Caco-2 (cell line): ENCODE measurements around the gene AGFG2. TPM values are rescaled to one million over a fixed set of nuclear protein-coding genes. Genes with fewer than 3 reads are reported as not detected.
"Not testable (repeated sequence)": the region's sequence is repeated elsewhere in the genome, so short reads cannot be mapped to it uniquely, and the experiment has no call there.

ENCODE experiments used
- BruUV-seq: library from RNA; stranded (reverse); fragments of 400-500 nt; replicated peaks from 2 replicates; lab custom pipeline; 2021; lab: Mats Ljungman, UMichigan
- CTCF ChIA-PET: fragments of 300-600 bp; sonication (Branson Sonifier 250); formaldehyde crosslinking; loops from one replicate; lab custom pipeline; 2022; ENCODE audit warnings: antibody characterized with exemption; lab: Charles Lee
- POLR2A ChIA-PET: fragments of 300-600 bp; sonication (Branson Sonifier 250); formaldehyde crosslinking; loops from one replicate; lab custom pipeline; 2022; ENCODE audit warnings: antibody characterized with exemption; lab: Charles Lee
- DNase-seq, 2 experiments: peaks; one replicate each; pipeline versions ENCODE4 v3.0.0 to v3.0.0-alpha.2; 2020 to 2022
- H3K27me3 ChIP-seq: replicated peaks from 2 replicates; pipeline ENCODE4 v1.6.0; 2011; ENCODE audit warnings: low read length; ENCODE audit not compliant: control insufficient read depth, insufficient read depth
- H3K36me3 ChIP-seq: 2 replicates; pipeline ENCODE4 v1.5.1; 2011; ENCODE audit warnings: low read length; ENCODE audit not compliant: control insufficient read depth, insufficient read depth
- H3K4me1 ChIP-seq: fragments of 250-450 bp; sonication (Bioruptor Pico); 2 replicates; pipeline ENCODE4 v1.5.1; 2020; ENCODE audit warnings: mild to moderate bottlenecking
- H3K4me3 ChIP-seq: 2 replicates; pipeline ENCODE4 v1.5.1; 2011; ENCODE audit warnings: low read depth, mild to moderate bottlenecking, control low read depth, low read length
- H3K9me3 ChIP-seq: fragments of 250-450 bp; sonication (Bioruptor Pico); 2 replicates; pipeline ENCODE4 v1.5.1; 2020; ENCODE audit warnings: mild to moderate bottlenecking, moderate library complexity
- H3K27ac Mint-ChIP-seq: one replicate; pipeline ENCODE4 v1.8.0; 2022; ENCODE audit warnings: mixed read lengths; ENCODE audit not compliant: unreplicated experiment
- H3K27me3 Mint-ChIP-seq: one replicate; pipeline ENCODE4 v1.8.0; 2022; ENCODE audit warnings: mixed read lengths; ENCODE audit not compliant: insufficient read depth, unreplicated experiment
- H3K36me3 Mint-ChIP-seq: one replicate; pipeline ENCODE4 v1.8.0; 2022; ENCODE audit warnings: mild to moderate bottlenecking, mixed read lengths; ENCODE audit not compliant: insufficient read depth, unreplicated experiment
- H3K4me1 Mint-ChIP-seq: one replicate; pipeline ENCODE4 v1.8.0; 2022; ENCODE audit warnings: low read depth, mixed read lengths; ENCODE audit not compliant: unreplicated experiment
- H3K4me3 Mint-ChIP-seq: one replicate; pipeline ENCODE4 v1.8.0; 2022; ENCODE audit warnings: mild to moderate bottlenecking, moderate library complexity, mixed read lengths; ENCODE audit not compliant: unreplicated experiment
- H3K9me3 Mint-ChIP-seq: one replicate; pipeline ENCODE4 v1.8.0; 2022; ENCODE audit warnings: mixed read lengths; ENCODE audit not compliant: unreplicated experiment
- CTCF ChIP-seq, 2 experiments: fragments of 200-600 bp in 1 of 2; IDR thresholded peaks; 1 replicate in 1 of 2; 2 replicates in 1 of 2; pipeline versions ENCODE4 v1.5.1 to v1.8.0; 2011 to 2022; ENCODE audit warnings: antibody characterized with exemption in 1 of 2, control low read depth in 1 of 2, inconsistent platforms in 1 of 2, low read depth in 1 of 2, low read length in 1 of 2, mild to moderate bottlenecking in 1 of 2, moderate library complexity in 1 of 2; ENCODE audit not compliant: insufficient read depth in 1 of 2, severe bottlenecking in 1 of 2, unreplicated experiment in 1 of 2
- intact Hi-C: fragments of 100-400 bp; cut with micrococcal nuclease; formaldehyde crosslinking; loops from one replicate; pipeline ENCODE4 v1.10.0; 2022; ENCODE audit not compliant: unreplicated experiment
- total RNA-seq: library from RNA; stranded (reverse); gene quantifications from 2 replicates; pipeline ENCODE4 v1.2.3, GENCODE V29; 2022

Gene AGFG2
- total RNA-seq, 1 experiment from 2014 or later, result 60.7 TPM

GRCh38 chr7:100493476-100494264 lies 45.3 kb upstream of the AGFG2 start:
- Mint-ChIP-seq H3K27me3 (no peaks in the 10 kb centered on the region), H3K36me3 (peaks cover 10% of the 10 kb centered on the region), H3K9me3 (no peaks in the 10 kb centered on the region), H3K4me1 (no peaks in the 10 kb centered on the region), H3K4me3 (peak overlapping the region; percentile 24), H3K27ac (peak overlapping the region; percentile 31)
- H3K4me3 ChIP-seq, result peak overlapping the region; percentile 41
- no peaks in the 10 kb centered on the region for H3K36me3 ChIP-seq
- POLR2A ChIA-PET, result no interaction called here
- H3K4me1 ChIP-seq, result no peaks in the 10 kb centered on the region
- no peaks in the 10 kb centered on the region for H3K9me3 ChIP-seq
- peak in 1 of 2 experiments; percentile 41 for DNase-seq
- CTCF ChIA-PET, result interaction anchor here (1.1 kb wide), 1 partner anchor 66 kb away, joined by 3 read pairs; no protein-coding TSS in a partner anchor
- no peak for TF ChIP-seq CTCF (IDR thresholded peaks at IDR 0.05; ENCODE audit: insufficient read depth in 1 of 2, low read depth in 1 of 2, low read length in 1 of 2, severe bottlenecking in 1 of 2, unreplicated experiment in 1 of 2)
- no TSS peak for BruUV-seq
- H3K27me3 ChIP-seq, result no peaks in the 10 kb centered on the region
- intact Hi-C loops, result no loop called here

DNA sequence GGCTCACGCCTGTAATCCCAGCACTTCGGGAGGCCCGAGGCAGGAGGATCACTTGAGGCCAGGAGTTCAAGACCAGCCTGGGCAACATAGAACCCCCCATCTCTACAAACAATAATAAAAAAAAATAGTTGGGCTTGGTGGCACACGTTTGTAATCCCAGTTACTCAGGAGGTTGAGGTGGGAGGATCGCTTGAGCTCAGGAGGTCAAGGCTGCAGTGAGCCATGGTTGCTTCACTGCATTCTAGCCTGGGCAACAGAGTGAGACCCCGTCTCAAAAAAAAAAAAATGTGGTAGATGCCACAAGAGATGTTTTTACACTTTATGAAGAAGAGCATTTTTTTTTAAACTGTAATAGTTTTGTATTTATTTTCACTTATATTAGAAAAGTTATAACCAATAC lies 42.5 kb upstream of the AGFG2 start:
- intact Hi-C loops, result no loop called here
- TF ChIP-seq CTCF (IDR thresholded peaks at IDR 0.05; ENCODE audit: insufficient read depth in 1 of 2, low read depth in 1 of 2, low read length in 1 of 2, severe bottlenecking in 1 of 2, unreplicated experiment in 1 of 2), result no peak
- Histone ChIP-seq H3K36me3 (no peaks in the 10 kb centered on the region), H3K4me1 (0 out of 2 replicates have a peak, but pooled peaks cover 4% of the 10 kb centered on the region), H3K27me3 (no peaks in the 10 kb centered on the region), H3K4me3 (no peak overlapping the region), H3K9me3 (no peaks in the 10 kb centered on the region)
- no peaks in the 10 kb centered on the region for H3K9me3 Mint-ChIP-seq
- peaks cover 10% of the 10 kb centered on the region for H3K36me3 Mint-ChIP-seq
- H3K4me3 Mint-ChIP-seq, result no peak overlapping the region
- H3K4me1 Mint-ChIP-seq, result no peaks in the 10 kb centered on the region
- POLR2A ChIA-PET, result no interaction called here
- H3K27ac Mint-ChIP-seq, result no peak overlapping the region
- no peak for DNase-seq
- CTCF ChIA-PET, result no interaction called here
- BruUV-seq, result no TSS peak
- H3K27me3 Mint-ChIP-seq, result no peaks in the 10 kb centered on the region

GRCh38 chr7:100500743-100501142 lies 38.3 kb upstream of the AGFG2 start:
- H3K4me3 Mint-ChIP-seq, H3K4me3 ChIP-seq, H3K9me3 Mint-ChIP-seq, H3K36me3 Mint-ChIP-seq, BruUV-seq, H3K9me3 ChIP-seq, H3K36me3 ChIP-seq, H3K27me3 ChIP-seq, H3K27ac Mint-ChIP-seq, POLR2A ChIA-PET, H3K27me3 Mint-ChIP-seq, DNase-seq: not testable (repeated sequence)
- peaks cover 14% of the 10 kb centered on the region for H3K4me1 Mint-ChIP-seq
- peaks cover 27% of the 10 kb centered on the region for H3K4me1 ChIP-seq
- CTCF ChIA-PET, result interaction anchor here (0.6 kb wide), 1 partner anchor 53 kb away, joined by 3 read pairs; no protein-coding TSS in a partner anchor
- intact Hi-C loops, result loop anchor here (5.0 kb wide), 1 partner anchor 47 kb away; no protein-coding TSS in a partner anchor

DNA sequence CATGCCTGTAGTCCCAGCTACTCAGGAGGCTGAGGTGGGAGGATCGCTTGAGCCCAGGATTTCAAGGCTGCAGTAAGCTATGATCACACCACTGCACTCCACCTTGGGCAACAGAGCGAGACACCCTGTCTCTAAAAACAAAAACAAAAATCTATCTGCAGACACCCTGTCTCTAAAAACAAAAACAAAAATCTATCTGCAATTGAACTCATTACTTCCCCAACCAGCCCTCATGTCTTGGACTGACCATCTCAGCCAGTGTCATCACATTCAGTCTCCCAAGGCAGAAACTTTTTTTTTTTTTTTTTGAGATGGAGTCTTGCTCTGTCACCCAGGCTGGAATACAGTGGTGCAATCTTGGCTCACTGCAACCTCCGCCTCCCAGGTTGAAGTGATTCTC lies 35.0 kb upstream of the AGFG2 start:
- H3K9me3 Mint-ChIP-seq, H3K9me3 ChIP-seq, H3K36me3 ChIP-seq, H3K4me3 Mint-ChIP-seq, H3K27me3 Mint-ChIP-seq, POLR2A ChIA-PET, DNase-seq, H3K27me3 ChIP-seq, BruUV-seq, H3K4me3 ChIP-seq, H3K36me3 Mint-ChIP-seq, CTCF ChIA-PET: not testable (repeated sequence)
- peaks cover 14% of the 10 kb centered on the region for H3K4me1 Mint-ChIP-seq
- H3K4me1 ChIP-seq, result peaks cover 27% of the 10 kb centered on the region
- peak overlapping the region; percentile 78 for H3K27ac Mint-ChIP-seq
- intact Hi-C loops, result loop anchor here (5.0 kb wide), 1 partner anchor 43 kb away; no protein-coding TSS in a partner anchor
